Colon (tissue), 2 donors: ENCODE data around the gene HDAC4.

Experiments used
- FAIRE-seq: peaks from 2 replicates; lab custom pipeline; 2012; peaks lifted over from hg19 to GRCh38; lab: Jason Lieb, UNC
- donor health status: control.
- donor health status: control.

HDAC4 gene

DNA sequence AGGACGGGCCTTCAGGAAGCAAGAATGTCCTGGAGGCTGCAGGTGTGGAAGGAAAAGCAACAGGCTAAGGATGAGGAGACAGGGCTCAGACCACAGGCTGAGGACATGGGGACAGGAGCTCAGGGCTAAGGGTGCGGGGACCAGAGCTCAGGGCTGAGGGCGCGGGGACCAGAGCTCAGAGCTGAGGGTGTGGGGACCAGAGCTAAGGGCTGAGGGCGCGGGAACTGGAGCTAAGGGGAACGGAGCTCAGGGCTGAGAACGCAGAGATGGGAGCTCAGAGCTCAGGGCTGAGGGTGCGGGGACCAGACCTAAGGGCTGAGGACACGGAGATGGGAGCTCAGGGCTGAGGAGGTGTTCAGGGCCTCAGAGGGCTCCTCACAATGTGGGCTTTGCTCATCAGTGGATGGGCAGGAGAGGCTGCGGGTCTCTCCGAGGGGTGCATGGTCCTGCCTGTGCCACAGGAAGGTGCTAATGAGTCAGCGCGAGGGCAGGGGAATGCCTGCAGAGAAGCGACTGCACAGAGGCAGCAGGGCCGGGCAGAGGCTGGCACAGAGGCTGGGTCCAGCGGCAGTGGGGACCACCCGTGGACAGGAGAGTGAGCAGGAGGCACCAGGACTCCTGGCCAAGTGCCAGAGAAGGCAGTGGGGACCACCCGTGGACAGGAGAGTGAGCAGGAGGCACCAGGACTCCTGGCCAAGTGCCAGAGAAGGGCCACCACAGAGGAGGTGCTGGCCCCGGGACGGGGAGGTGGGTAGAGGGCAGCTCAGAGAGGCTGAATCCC lies 281.3 kb downstream of the HDAC4 start:
- FAIRE-seq = no peak

DNA sequence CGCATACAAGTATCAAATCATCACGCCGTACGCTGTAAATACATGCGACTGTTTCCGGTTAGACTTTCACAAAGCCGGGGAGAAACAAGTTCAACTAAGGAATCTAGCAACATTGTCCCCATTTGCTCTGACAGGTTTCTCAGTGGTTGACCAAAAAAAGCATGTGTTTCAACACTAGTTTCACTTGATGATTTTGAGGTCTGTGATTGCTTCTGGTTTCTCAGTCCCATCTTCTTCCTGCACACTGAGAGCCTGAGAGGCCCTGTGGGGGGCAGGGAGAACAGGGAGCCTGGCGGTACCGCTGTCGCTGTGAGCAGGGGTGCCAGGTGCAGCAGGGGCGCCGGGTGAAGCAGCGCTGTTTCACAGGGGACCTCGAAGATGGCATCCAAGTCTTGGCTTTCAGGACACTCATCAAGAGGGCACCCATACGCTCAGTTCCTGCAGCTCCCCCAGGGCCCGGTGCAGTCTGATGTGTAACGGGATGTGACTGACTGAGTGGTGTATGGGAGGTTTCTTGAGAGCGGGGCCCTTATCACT lies 282.1 kb downstream of the HDAC4 start:
- FAIRE-seq = no peak

DNA sequence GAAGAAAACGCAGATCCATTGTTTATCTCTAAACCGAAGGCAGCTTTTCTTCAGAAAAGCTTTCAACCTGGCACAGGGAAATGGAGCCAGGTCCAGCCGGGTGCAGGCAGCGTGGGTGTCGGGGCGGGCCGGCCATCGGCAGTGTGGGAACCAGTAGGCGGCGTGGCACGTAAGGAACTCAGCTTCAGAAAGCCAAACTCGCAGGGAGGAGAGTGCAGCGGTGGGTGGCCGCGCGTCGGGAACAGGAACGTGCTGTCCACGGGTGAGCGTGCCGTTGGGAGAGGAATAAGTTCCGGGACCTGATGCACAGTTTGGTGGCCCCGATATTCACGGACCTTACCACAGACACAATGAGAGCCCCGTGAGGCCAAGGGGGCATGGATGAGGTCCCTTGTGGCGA lies 282.6 kb downstream of the HDAC4 start:
- FAIRE-seq = no peak

GRCh38 chr2:239117831-239118230 lies 283.0 kb downstream of the HDAC4 start:
- FAIRE-seq = no peak

GRCh38 chr2:239116456-239117246 lies 284.2 kb downstream of the HDAC4 start:
- FAIRE-seq = no peak

- no peak for FAIRE-seq
Observed at GRCh38 chr2:239115616-239116015, 285.2 kb downstream of the HDAC4 start.

DNA sequence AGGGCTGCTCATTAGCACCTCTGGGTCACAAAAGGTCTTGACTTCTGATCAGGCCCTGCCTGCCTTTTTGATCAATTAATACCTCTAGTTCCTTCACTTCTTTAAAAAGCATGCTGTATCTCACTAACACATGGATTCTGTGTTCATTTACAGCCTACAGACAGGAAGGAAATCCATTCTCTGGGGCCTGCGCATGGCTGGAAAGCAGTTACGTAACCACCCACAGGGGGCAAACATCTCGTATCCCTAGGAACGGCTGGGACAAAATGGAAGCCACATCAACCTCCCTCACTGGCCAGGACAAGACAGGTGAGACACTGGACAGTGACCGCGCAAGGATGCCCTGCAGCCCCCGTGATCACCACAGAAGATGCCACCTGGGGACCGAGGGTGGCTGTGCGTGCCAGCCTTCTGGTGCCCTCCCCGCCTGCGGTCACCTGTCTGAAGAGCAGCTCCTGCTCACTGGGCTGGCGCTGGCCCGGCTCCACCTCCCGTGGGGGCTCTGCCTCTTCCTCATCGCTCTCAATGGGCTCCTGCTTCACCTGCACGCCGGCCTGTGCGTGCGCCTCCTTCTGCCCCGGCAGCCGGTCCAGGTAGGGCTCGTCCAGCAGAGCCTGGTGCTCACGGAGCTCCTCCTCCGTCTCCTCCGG lies 286.1 kb downstream of the HDAC4 start:
- no peak for FAIRE-seq

GRCh38 chr2:239114119-239114581 lies 286.7 kb downstream of the HDAC4 start:
- no peak for FAIRE-seq

GRCh38 chr2:239113615-239114014 lies 287.2 kb downstream of the HDAC4 start:
- no peak for FAIRE-seq

DNA sequence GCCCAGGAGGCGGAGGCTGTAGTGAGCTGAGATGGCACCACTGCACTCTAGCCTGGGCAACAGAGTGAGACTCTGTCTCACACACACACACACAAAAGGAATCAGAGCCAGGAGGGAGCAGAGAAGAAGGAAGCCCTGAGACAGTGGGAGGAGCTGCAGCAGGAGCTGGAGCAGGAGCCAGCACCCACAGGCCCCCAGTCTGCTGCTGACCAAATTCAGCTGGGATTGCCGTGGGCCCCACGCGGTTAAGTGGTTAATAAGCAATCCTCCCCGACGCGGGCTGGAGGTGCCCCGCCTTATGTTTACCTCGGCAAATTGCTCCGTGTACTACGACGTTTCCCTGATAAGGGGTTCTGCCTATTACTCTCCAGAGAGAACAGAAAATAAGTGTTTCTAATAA lies 287.6 kb downstream of the HDAC4 start:
- no peak for FAIRE-seq

DNA sequence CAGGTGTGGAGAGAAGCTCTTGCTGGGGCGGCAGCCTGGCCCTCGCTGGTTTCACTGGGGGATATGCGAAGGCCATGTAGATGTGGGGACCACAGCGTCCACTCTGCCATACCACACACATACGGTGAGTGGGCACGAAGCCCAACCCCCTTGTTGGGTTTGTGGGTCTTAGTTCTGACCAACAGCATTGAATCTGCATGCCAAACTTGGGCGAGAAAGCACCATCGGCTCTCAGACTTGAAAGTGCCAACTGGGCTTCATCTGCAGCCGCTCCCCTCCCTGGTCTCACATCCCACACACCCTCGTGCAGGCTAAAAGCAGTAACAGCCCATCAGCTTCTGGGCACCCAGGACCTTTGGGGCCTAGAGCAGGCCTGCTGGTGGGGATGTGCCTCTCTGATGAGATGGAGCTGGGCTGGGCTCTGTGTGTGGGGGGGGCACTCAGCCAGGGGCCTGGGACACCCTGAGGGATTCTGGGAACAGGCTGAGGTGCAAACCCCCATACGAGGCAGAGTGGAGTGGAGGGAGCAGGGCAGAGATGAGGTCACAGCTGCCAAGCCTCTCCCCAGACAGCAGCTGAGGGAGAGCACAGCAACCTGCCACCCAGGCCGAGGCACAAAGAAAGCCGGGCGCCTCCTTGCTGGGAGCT lies 288.6 kb downstream of the HDAC4 start:
- no peak for FAIRE-seq

GRCh38 chr2:239111401-239112100 lies 289.3 kb downstream of the HDAC4 start:
- FAIRE-seq = no peak

DNA sequence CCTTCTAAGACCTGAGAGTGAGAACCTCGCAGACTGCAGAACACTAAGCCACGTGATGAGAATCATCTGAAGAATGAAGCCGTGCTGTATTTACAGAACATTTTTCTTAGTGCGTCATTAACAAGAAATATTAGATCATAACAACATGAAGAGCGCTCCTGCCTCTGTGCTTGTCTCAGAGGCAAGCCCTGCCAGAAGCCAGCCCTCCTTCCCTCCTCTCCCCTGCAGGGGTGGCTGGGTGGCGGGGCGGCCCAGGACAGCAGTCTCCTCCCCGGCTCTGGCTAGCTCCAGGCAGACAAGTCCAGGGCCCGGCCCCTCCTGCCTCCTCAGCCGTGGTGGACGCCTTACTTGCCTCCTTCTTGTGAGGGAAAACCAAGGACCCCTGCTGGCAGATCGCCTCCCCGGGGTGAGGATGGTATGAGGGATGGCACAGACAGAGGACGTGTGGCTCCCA lies 290.2 kb downstream of the HDAC4 start:
- no peak for FAIRE-seq

- FAIRE-seq = no peak
Observed at GRCh38 chr2:239109928-239110545, 290.8 kb downstream of the HDAC4 start.

DNA sequence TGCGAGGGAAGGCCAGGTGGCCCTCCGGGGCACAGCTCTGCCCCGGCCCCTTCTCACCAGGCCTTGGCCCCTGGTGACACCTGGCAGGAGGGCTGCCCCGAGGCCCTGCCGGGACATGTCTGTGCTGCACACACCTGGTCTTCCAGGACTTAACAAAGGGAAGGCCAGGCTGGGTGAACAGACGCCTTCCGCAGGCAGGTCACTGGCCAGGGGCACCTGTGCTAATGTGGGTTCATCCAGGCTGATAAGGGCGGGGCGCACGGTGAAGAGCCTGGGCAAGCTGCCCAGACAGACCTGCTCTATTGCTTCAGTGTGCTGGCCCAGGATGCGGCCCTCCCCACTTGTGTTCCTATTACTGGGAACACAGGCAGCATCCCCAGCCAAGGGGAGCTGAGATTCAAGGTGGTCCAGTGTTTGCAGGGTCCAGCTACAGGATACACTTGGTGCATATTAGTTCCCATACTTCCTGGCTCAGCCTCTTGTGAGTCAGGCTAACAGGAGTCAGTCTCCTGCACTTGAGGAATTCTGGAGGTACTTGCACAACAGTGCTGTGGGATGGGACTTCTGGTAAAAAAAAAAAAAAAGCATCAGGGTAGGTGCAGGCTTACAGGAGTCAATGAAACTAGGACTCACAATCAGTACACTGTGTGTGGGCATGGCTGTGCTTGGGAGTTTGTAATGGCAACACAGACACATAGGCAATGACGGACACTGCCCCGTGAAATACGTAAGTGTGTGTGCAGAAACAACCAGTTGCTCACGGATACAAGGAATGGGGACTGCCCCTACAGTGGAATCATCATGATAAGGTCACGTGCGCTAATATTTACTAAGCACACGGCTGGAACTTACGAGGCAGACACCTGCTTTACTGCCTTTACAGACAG lies 291.5 kb downstream of the HDAC4 start:
- no peak for FAIRE-seq

- FAIRE-seq = no peak
Observed at GRCh38 chr2:239108459-239108858, 292.4 kb downstream of the HDAC4 start.

- FAIRE-seq = no peak
Observed at GRCh38 chr2:239107936-239108335, 292.9 kb downstream of the HDAC4 start.

DNA sequence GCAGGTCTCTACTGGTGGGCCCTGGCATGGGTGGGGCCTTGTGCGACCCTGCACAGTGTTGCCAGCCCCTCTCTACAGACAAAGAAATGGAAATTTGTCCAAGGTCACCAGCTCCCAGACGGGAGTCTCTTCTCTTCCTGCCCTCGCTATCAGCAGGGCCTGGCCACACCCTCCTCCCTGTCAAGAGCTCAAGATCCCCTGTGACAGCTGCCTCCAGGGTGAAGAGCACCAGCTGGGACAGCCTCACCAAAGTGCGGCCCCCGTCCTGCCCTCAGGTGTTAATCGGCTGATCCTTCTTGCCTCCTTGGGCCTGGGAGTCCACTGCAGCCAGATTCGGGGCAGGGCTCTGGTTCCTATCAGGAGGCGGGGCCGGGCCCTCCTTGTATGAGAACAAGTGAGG lies 293.9 kb downstream of the HDAC4 start:
- FAIRE-seq = no peak

GRCh38 chr2:239106314-239106908 lies 294.4 kb downstream of the HDAC4 start:
- FAIRE-seq = no peak
